NCI-H748 (cell line): Measurements from ENCODE around the gene KRT74.
A peak's percentile ranks its signal among the peaks of the same experiment; 100 is the strongest.
"Not testable (repeated sequence)": the region's sequence is repeated elsewhere in the genome, so short reads cannot be mapped to it uniquely, and the experiment has no call there.

Experiments
- DNase-seq: peaks from one replicate; lab custom pipeline; 2025; ENCODE audit not compliant: unreplicated experiment; lab: John Stamatoyannopoulos, UW

Gene KRT74

DNA sequence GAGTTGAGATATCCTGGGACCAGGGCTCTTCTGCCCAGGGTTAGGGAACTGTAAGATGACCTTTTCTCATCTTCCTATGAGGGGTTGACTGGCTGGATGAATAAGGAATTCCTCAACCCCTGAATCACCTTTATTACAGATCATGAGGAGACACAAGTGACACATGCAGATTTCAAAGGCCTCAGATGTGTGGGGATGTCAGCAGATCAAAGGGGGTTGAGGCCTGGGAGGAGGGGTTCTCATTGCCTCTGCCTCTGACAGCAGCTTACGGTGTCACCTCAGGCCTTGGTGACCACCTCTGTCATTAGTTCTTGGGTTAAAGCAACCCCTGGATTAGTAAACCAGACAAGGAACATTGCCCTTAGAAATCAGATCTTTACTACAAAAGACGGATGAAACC is 29.7 kb upstream of the KRT74 start:
- no peak for DNase-seq

DNA sequence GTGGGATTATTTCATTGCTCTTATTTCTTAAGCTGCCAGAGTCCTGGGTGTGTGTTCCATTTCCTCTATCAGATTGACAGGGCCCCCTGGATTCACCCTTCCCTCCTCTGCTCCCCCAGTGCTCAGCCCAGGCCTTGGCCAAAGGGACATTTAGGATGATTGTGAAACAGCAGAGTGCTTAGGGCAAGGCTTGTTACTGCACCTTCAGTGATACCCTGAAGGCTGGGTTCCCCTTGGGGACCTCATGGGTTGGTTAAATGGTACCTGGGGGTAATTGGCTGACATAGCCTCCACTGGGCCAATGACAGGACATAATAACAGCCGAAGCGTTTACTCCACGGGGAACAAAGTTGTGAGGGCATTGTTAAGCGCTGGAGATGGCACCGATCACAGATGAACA is 28.9 kb upstream of the KRT74 start:
- DNase-seq: no peak

DNA sequence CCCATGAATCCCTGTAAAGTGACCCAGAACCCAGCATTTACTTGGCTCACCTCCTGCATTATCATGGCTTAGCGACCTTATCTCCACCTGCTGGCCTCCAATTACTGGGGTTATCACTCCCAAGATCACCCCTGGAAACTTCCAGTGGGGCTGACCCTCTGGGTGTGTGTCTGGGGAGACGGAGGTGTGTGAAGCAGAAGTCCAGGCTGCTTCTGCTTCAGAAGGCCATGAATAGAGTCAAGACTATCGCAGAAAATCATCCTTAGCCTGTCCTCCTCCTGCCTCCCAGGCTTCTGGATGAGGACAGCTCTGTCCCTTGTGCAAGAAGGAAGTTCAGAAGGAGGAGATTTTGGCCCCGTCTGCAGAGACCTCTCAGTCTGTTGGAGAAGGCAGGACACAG is 28.0 kb upstream of the KRT74 start:
- no peak for DNase-seq

DNA sequence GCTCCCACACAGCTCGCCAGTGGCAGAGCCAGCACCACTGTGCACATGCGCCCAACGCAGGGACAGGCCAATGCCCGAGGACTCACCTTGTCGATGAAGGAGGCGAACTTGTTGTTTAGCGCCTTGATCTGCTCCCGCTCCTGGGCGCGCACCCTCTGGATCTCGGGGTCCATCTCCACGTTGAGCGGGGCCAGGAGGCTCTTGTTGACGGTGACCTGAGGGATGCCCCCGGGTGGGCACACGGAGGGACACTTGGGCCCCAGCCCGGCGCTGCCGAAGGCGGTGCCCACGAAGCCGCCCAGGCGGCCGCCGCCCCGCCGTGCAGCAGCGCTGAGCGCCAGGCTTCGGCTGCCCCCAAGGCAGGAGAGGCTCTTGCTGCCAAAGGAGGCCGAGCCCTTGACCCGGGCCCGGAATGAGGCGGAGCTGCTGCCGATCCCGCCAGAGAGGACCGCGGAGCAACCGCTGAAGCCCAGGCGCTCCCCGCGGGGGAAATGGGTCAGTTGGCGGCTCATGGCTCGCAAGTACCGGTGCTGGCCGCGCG is 27.4 kb upstream of the KRT74 start, which contains the start of gene KRT72:
Gene KRT72 (minus strand): TSS at position 523 of the 541 bp plus-strand sequence. CDS start 11 bp downstream, at position 512.
- no peak for DNase-seq

DNA sequence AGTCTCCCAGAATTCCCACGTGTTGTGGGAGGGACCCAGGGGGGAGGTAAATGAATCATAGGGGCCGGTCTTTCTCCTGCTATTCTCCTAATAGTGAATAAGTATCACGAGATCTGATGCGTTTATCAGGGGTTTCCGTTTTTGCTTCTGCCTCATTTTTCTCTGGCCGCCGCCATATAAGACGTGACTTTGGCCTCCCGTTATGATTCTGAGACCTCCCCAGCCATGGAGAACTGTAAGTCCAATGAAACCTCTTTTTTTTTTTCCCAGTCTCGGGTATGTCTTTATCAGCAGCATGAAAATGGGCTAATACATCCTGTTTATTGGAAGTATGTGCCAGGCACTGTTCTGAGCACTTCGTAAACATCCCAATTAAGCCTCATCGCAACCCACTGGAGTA is 26.8 kb upstream of the KRT74 start:
- DNase-seq: no peak

DNA sequence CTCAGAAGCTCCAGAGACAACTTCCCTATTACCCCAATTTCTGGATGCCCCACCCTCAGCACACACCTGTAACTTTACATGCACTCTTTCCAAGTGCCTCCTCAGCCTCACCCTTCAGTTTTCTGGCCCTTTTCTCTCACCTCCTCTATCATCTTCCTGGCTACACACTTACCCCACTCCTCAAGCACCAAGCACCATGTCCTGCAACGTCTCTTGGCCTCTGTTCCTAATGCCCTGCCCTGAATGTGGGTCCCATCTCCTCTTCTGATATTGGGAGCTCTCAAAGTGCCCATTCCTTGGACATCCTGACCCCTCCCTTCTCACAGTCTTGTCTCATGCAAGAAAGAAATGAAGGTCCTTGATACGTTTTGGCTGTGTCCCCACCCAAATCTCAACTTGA is 26.4 kb upstream of the KRT74 start:
- no peak for DNase-seq

DNA sequence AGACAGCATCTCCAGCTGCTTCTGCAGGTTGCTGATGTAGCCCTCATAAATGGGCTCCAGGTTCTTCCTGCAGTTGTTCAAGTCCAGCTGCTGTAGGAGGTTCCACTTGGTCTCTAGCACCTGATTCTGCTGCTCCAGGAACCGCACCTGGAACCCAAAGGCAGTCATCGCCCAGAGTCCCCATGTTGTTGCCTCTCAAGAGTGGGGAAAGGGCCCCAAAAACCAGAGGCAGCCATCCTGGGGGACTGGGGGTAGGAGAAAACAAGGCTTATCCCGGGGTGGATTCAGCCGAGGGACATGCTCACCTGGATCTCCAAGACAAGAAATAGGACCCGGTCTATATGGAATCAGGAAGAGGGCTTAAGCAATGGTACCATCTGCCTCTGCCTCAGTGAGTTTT is 25.3 kb upstream of the KRT74 start:
- no peak for DNase-seq

DNA sequence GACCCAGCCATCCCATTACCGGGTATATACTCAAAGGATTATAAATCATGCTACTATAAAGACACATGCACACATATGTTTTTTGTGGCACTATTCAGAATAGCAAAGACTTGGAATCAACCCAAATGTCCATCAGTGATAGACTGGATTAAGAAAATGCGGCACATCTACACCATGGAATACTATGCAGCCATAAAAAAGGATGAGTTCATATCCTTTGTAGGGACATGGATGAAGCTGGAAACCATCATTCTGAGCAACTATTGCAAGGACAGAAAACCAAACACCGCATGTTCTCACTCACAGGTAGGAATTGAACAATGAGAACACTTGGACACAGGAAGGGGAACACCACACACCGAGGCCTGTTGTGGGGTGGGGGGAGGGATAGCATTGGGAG is 20.6 kb upstream of the KRT74 start:
- not testable (repeated sequence) for DNase-seq

DNA sequence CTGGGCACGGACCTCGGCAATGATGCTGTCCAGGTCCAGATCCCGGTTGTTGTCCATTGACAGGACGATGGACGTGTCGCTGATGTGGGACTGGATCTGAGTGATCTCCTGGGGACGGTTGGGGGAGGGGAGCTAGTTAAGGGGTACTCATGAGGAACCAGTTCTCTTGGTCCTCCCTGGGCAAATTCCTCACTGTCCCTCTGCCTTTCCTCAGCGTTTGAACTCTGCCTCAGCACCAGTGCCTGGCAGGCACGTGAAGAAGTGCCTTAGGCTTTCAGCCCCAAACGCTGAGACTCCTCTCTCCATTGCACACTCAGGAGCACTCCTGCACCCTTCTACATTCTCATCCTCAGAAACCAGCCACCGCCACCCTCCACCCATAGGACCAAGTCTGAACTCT is 17.9 kb upstream of the KRT74 start:
- DNase-seq: no peak

DNA sequence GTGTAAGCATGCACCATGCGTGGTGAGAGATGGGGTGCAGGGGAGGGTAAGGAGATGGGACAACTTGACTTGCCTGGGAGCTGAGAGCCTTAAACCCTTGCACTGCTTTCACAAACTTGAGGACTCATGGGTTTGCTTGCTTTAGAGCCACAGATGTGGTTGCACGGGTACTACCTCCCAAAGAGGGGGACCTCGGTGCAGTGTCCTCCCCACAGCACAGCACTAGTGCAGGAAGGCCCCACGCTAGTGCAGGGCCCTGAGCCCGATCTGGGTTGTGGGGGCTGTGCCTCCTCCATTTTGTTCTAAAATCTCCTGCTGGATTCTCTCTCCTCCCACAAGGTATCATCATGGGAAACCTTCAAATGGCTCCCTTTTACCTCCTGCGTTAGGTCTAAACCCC is 16.4 kb upstream of the KRT74 start:
- DNase-seq: no peak

DNA sequence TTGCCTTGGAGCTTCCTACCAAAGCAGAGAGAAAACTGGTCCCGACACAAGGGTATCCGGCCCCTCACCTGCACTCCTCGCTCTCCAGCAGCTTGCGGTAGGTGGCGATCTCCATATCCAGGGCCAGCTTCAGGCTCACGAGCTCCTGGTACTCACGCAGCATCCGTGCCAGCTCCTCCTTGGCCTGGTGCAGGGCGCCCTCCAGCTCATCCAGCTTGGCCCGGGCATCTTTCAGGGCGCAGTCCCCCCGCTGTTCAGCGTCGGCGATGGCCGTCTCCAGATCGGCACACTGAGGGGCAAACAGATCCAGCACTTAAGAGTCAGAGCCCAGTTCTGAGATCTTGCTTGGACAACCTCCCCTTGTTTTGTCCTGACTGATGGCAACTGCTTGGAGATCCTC is 13.9 kb upstream of the KRT74 start:
- no peak for DNase-seq

DNA sequence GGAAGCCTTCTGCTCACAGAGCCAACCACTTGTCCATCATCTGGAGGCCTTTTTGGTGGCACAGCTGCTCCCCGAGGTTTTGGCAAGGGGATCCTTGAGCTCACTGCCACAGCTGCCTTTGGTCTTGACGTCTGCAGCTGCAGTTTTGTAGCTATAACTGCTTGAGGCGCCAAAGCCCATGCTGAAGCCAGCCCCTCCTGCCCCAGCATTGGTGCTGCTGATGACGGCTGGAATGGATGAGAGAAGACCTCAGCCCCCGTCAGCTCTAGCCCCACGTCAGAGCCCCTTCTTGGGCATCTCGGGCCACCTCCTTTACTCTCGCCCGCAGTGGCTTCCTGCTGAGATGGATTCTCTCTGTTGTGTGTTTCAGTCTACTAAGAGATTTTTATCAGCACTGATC is 12.3 kb upstream of the KRT74 start:
- DNase-seq: no peak

DNA sequence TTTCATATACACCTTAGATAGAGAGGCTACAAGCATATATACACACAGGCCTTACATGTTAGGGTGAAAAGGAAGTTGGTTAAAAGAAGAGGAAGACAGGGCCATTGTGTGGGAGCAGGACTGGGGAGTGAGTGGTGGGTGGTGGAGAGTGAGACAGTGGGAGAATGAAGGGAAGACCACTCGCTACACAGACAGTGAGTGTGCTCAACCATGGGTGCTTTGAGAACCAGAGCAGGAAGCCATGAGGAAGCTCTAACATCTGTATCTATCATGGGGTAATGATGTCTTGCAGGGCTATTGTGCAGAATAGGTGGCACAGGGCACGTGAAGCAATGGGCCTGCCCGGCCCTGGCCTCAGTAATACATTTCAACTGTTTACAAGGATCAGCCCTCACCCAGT is 11.4 kb upstream of the KRT74 start:
- no peak for DNase-seq

DNA sequence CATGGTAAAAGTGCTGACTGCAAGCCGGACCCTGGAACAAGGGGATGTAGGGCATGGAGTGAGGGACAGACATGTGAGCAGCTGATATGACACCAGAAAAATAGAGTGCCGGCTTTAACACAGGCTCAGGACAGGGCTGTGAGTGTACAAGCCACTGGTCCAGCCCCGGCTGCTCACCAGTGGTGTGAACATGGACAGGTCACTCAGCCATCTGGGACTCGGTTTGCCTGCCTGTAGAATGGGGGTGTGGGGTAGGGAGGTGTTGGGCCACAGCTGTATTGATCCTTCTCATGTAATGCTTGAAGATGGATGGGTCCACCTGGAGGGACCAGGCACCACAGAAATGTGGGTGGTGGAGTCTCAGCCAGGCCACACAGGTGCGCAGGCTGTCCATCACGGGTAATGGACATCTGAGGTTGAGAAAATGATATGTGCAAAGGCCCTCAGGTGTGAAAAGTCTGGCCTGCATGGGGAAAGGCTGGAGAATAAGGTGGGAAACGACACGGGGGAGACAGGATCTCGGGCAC is 10.6 kb upstream of the KRT74 start:
- DNase-seq: no peak

DNA sequence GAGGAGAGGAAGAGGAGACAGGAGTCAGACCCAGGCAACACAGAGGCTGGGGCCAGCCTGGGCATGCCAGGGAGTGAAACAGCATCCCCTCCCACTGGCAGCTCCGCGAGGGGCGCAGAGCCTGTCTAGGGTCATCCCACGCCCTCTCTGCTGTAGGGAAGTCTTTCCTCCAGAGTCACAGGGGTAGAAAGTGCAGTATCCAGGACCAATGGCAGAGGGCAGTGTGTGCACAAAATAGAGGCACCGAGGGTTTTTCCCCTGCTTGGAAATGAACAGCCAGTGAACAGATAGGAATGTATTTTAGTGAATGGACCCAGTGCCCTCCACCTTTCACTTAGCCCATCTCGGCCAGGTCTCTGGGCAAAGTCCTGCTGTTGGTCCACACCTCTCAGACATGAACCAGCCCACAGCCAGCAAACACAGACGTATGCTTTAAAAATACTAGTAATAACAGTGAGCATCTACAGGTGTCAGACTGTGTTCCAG is 9.4 kb upstream of the KRT74 start:
- peak; percentile 76 for DNase-seq

DNA sequence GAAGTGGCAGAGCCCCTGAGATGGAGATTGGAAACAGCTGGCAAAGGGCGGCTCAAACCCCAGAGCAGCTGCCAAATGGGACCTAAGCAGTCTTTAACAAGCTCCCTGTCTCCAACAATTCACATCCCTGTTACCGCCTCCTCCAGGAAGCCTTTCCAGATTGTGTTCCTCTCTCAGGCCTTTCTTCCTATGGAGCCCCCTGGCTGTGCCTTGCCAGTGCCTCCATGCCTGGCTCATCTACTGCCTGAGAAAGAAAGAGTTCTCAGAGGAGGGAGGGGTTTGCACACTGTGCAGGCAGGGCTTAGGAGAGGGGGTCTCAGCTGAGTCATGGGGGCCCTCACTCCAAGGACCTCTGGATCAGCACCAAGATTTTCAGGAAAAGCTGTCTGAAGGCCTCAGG is 8.8 kb upstream of the KRT74 start:
- no peak for DNase-seq

DNA sequence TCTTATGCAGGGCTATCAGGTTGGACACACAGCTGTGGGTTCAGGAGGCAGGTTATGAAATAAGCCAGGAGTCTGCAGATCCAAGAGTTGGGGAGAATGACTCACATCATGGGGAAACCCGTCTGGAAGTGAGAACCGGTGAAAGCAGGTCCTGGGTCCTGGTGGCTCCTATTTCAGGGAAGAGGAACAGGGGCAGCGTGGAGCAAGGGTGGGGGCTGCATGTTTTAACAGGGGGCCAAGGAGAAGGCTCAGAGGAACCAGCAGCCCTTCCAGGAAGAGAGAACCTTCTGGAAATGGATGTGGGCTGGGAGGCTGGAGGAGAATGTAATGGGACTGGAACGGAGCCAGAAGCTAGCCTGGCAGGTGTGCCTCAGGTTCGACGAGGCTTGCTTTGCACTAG is 7.8 kb upstream of the KRT74 start:
- DNase-seq: peak; percentile 29

DNA sequence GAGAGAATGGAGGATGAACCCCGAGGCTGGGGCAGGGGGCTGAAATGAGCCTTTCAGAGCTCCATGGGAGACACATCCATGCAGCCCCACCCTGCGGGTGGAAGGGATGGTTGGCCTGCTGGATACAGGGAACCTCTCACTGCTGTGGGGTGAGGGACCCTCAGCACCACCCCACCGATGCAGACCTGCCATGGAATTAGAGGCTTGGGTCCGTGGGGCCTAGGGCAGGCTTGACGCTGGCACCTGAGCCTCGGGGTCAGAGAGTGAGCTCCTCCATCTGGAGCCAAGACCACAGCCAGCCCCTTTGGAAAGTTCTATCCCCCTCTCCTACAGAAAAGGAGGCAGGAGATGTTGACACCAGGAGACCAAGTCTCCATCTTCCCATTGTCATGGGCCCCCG is 7.4 kb upstream of the KRT74 start:
- no peak for DNase-seq

DNA sequence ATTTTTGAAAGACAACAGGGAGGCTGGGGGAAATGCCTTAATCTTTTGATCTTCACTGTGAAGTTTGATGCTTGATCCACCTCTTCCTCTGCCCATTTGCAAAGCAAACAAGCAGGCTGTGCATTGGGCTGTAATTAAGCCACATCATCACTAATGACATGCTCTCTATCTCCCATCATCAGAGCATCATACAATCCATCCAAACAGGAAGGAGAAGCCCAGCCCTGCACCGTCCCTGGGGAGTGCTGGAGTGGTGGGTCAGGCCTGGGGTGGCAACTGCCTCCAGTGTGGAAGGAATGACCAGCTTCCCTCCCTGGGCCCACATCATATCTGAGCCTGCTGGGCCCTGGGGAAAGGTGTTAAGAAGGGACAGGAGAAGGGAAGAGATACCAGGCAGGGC is 6.9 kb upstream of the KRT74 start:
- DNase-seq: peak; percentile 79

DNA sequence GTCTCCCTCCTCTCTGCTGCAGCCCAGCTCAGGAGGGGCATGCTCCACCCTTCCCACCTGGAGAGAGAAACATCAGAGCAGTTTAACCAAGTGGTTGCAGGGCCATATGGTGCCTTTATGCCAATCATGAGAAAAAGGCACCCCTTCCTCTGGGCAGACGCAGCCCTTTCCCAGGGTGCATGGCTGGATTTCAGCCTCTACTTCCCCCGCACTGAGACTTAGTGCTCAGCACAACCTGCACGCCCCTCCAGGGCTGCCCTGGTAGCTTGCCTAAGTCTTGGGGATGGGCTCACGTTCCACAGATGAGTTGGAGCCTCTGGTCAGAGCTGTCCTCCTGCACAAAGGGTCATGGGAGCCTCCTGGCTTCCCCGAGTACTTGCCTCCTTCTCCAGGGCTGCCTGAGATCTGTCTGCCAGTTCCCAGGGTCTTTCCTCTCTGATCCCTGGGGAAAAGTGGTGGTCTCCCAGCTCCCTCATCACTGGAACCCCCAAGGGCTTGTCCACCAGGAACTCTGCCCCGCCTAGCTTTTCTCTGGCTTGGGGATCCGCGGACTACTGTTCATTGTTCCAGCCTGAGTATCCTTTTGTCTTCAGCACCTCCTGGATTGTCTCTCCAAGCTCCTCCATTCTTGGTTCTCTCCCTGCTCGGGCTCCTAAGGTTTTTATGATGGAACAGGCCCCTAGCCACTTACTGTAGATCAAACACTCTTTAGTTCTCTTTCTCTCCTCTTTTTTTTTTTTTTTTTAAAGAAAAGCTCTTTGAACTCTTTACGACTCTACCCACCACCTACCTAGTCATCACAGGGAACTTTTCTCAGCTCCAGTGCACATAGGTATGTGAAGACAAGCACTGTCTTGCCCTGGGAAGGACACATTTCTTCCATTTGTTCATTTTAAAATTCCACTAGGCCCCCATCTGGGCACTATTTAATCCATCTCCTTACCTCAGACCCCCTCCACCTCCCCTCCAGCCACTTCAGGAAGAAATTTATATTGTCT is 6.1 kb upstream of the KRT74 start:
- DNase-seq: no peak

DNA sequence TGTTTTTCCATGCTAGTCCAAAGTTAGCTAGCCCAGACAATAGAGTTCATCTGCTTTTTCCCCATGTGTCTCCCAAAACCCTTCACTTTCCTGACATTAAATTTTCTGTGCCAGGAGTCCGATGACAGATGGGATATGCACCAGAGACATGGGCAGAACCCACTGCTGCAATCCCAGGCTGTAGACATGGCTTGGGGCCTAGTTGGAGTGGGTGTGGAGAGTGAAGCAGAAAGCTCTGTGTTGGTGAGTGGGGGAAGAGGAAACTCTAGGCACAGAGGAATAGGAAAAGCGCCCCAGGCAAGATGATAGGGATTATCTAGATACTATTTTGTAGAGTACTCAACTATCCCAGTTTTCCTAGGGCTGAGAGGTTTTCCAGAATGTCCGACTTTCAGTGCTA is 4.8 kb upstream of the KRT74 start:
- DNase-seq: no peak

DNA sequence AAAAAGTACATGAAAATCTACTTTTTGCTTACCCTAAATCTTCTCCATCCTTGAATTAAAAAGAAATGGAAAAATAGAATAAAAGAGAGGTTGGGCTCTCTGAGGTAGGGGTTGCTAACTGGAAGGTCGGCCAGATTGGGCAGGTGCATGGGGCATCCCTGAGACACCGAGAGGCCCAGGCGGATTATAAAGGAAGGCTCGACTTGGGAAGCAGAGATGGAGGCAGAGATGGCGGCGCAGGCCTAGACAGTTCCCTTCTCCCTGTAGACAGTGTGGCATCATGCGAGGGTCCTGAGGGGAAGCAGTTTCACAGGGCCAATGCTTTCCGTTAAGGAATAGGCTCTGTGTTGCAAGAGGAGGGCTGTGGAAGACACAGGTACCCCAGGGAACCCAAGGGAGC is 3.7 kb upstream of the KRT74 start:
- DNase-seq: no peak
